ENCODE results near the gene VMP1.
A peak's percentile ranks its signal among the peaks of the same experiment; 100 is the strongest.
"Not testable (repeated sequence)": the region's sequence is repeated elsewhere in the genome, so short reads cannot be mapped to it uniquely, and the experiment has no call there.

VMP1 gene

DNA sequence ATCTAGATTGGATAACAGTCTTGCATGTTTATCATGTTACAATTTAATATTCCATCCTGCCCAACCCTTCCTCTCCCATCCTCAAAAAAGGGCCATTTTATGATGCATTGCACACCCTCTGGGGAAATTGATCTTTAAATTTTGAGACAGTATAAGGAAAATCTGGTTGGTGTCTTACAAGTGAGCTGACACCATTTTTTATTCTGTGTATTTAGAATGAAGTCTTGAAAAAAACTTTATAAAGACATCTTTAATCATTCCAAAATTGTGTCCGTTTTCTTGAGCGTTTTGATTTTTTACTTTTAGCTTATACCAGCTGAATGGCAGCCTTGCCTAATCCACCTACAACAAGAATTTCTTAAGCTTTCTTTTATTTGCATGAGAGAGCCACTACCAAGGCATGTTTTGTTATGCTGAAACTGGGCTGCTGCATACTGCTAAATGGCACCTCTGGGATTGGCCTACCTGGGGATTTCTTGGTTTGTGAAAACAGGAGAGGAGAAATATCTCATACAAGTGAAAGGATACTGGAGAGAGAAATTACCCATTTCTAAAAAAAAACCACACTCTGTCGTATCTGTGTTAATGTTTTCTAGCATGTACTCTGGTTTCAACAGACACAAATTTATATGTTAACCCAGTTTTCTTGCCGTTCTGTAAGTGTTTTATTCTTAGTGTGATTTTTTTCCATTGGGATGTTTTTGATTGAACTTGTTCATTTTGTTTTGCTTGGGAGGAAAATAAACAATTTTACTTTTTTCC, 133.1 kb downstream of the VMP1 start:
- H3K27ac ChIP-seq (ENCODE audit: low read length) = no peak overlapping the region
- H4K20me1 ChIP-seq (ENCODE audit: insufficient read depth, low read length) = no peaks in the 10 kb centered on the region
- H3K36me3 ChIP-seq (ENCODE audit: insufficient read depth, low read length) = peaks cover 27% of the 10 kb centered on the region
- H3K4me2 ChIP-seq (ENCODE audit: insufficient read depth, low read length) = peak overlapping the region; percentile 72
- peak overlapping the region; percentile 72; the same call in 1 of the 2 replicates for H3K9ac ChIP-seq (ENCODE audit: low read depth, low read length)
- no peak for ATAC-seq (ENCODE audit: insufficient read depth, low read depth)
- peak overlapping the region in 1 of 2 experiments; percentile 71; a peak in 1 of 4 replicates for H3K4me3 ChIP-seq (ENCODE audit: low read depth in 1 of 2, low read length in 2 of 2)
- H3K27me3 ChIP-seq (ENCODE audit: insufficient read depth, low read length, poor library complexity) = no peaks in the 10 kb centered on the region
- H3K4me1 ChIP-seq (ENCODE audit: insufficient read depth, low read length) = peaks cover 45% of the 10 kb centered on the region
- no peak for TF ChIP-seq EZH2 (IDR thresholded peaks at IDR 0.05; ENCODE audit: borderline replicate concordance, low read depth, low read length, severe bottlenecking)
- TF ChIP-seq, protein P1, sequence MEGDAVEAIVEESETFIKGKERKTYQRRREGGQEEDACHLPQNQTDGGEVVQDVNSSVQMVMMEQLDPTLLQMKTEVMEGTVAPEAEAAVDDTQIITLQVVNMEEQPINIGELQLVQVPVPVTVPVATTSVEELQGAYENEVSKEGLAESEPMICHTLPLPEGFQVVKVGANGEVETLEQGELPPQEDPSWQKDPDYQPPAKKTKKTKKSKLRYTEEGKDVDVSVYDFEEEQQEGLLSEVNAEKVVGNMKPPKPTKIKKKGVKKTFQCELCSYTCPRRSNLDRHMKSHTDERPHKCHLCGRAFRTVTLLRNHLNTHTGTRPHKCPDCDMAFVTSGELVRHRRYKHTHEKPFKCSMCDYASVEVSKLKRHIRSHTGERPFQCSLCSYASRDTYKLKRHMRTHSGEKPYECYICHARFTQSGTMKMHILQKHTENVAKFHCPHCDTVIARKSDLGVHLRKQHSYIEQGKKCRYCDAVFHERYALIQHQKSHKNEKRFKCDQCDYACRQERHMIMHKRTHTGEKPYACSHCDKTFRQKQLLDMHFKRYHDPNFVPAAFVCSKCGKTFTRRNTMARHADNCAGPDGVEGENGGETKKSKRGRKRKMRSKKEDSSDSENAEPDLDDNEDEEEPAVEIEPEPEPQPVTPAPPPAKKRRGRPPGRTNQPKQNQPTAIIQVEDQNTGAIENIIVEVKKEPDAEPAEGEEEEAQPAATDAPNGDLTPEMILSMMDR (IDR thresholded peaks at IDR 0.05; ENCODE audit: borderline replicate concordance, extremely low read depth, low read length, poor library complexity, severe bottlenecking) = no peak
- H3K9me3 ChIP-seq (ENCODE audit: insufficient read depth, low read length, severe bottlenecking) = no peaks in the 10 kb centered on the region
- DNase-seq = no peak
- peaks cover 33% of the 10 kb centered on the region for H3K79me2 ChIP-seq (ENCODE audit: insufficient read depth, low read length)
- H2AFZ ChIP-seq (ENCODE audit: low read depth, low read length) = no peak overlapping the region

DNA sequence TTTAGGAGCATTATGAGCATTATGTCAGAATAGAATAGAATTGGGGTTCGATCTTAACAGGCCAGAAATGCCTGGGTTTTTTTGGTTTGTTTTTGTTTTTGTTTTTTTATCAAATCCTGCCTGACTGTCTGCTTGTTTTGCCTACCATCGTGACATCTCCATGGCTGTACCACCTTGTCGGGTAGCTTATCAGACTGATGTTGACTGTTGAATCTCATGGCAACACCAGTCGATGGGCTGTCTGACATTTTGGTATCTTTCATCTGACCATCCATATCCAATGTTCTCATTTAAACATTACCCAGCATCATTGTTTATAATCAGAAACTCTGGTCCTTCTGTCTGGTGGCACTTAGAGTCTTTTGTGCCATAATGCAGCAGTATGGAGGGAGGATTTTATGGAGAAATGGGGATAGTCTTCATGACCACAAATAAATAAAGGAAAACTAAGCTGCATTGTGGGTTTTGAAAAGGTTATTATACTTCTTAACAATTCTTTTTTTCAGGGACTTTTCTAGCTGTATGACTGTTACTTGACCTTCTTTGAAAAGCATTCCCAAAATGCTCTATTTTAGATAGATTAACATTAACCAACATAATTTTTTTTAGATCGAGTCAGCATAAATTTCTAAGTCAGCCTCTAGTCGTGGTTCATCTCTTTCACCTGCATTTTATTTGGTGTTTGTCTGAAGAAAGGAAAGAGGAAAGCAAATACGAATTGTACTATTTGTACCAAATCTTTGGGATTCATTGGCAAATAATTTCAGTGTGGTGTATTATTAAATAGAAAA, 133.8 kb downstream of the VMP1 start:
- H3K27me3 ChIP-seq (ENCODE audit: insufficient read depth, low read length, poor library complexity); H3K9ac ChIP-seq (ENCODE audit: low read depth, low read length); DNase-seq; H4K20me1 ChIP-seq (ENCODE audit: insufficient read depth, low read length); H2AFZ ChIP-seq (ENCODE audit: low read depth, low read length); H3K9me3 ChIP-seq (ENCODE audit: insufficient read depth, low read length, severe bottlenecking); ATAC-seq (ENCODE audit: insufficient read depth, low read depth): not testable (repeated sequence)
- H3K4me3 ChIP-seq (ENCODE audit: low read depth in 1 of 2, low read length in 2 of 2) = peak overlapping the region in 1 of 2 experiments; percentile 27; a peak in 1 of 4 replicates
- peaks cover 33% of the 10 kb centered on the region for H3K79me2 ChIP-seq (ENCODE audit: insufficient read depth, low read length)
- peaks cover 45% of the 10 kb centered on the region for H3K4me1 ChIP-seq (ENCODE audit: insufficient read depth, low read length)
- H3K36me3 ChIP-seq (ENCODE audit: insufficient read depth, low read length) = peaks cover 27% of the 10 kb centered on the region
- H3K4me2 ChIP-seq (ENCODE audit: insufficient read depth, low read length) = peak overlapping the region; percentile 72; the same call in 1 of the 2 replicates
- peak overlapping the region; percentile 12; the same call in 1 of the 2 replicates for H3K27ac ChIP-seq (ENCODE audit: low read length)

DNA sequence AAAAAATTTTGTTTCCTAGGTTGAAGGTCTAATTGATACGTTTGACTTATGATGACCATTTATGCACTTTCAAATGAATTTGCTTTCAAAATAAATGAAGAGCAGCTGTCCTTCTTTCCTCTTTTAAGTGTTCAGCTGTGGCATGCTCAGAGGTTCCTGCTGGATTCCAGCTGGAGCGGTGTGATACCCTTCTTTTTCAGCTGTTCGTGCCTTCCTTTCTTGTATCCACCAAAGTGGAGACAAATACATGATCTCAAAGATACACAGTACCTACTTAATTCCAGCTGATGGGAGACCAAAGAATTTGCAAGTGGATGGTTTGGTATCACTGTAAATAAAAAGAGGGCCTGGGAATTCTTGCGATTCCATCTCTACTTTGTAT, 134.4 kb downstream of the VMP1 start:
- peaks cover 27% of the 10 kb centered on the region for H3K36me3 ChIP-seq (ENCODE audit: insufficient read depth, low read length)
- H3K4me1 ChIP-seq (ENCODE audit: insufficient read depth, low read length) = peaks cover 41% of the 10 kb centered on the region
- not testable (repeated sequence) for H3K9ac ChIP-seq (ENCODE audit: low read depth, low read length); H3K4me3 ChIP-seq (ENCODE audit: low read depth in 1 of 2, low read length in 2 of 2); H3K4me2 ChIP-seq (ENCODE audit: insufficient read depth, low read length); H2AFZ ChIP-seq (ENCODE audit: low read depth, low read length); DNase-seq; H4K20me1 ChIP-seq (ENCODE audit: insufficient read depth, low read length); ATAC-seq (ENCODE audit: insufficient read depth, low read depth); H3K27me3 ChIP-seq (ENCODE audit: insufficient read depth, low read length, poor library complexity); H3K9me3 ChIP-seq (ENCODE audit: insufficient read depth, low read length, severe bottlenecking); H3K27ac ChIP-seq (ENCODE audit: low read length)
- peaks cover 33% of the 10 kb centered on the region for H3K79me2 ChIP-seq (ENCODE audit: insufficient read depth, low read length)

- Histone ChIP-seq H3K79me2 (ENCODE audit: insufficient read depth, low read length) (peaks cover 30% of the 10 kb centered on the region), H3K9ac (ENCODE audit: low read depth, low read length) (no peak overlapping the region), H3K4me3 (ENCODE audit: low read depth in 1 of 2, low read length in 2 of 2) (no peak overlapping the region), H3K9me3 (ENCODE audit: insufficient read depth, low read length, severe bottlenecking) (no peaks in the 10 kb centered on the region), H3K27me3 (ENCODE audit: insufficient read depth, low read length, poor library complexity) (no peaks in the 10 kb centered on the region), H2AFZ (ENCODE audit: low read depth, low read length) (no peak overlapping the region), H3K4me1 (ENCODE audit: insufficient read depth, low read length) (peaks cover 30% of the 10 kb centered on the region), H3K36me3 (ENCODE audit: insufficient read depth, low read length) (peaks cover 27% of the 10 kb centered on the region), H3K27ac (ENCODE audit: low read length) (no peak overlapping the region), H4K20me1 (ENCODE audit: insufficient read depth, low read length) (no peaks in the 10 kb centered on the region), H3K4me2 (ENCODE audit: insufficient read depth, low read length) (no peak overlapping the region)
- no peak for TF ChIP-seq EZH2 (IDR thresholded peaks at IDR 0.05; ENCODE audit: borderline replicate concordance, low read depth, low read length, severe bottlenecking)
- TF ChIP-seq, protein P1 (IDR thresholded peaks at IDR 0.05; ENCODE audit: borderline replicate concordance, extremely low read depth, low read length, poor library complexity, severe bottlenecking) = no peak
- ATAC-seq (ENCODE audit: insufficient read depth, low read depth) (0 out of 3 replicates have a peak, but pooled peaks have one; percentile 7), DNase-seq (no peak)
Measured at GRCh38 chr17:59842901-59843652, 135.6 kb downstream of the VMP1 start.
